Skin of body (tissue), 2 donors: ENCODE measurements around the gene VIP. TPM values are rescaled to one million over a fixed set of nuclear protein-coding genes. Genes with fewer than 3 reads are reported as not detected.

Experiments used
- DNase-seq: peaks from one replicate; lab custom pipeline; 2025; lab: John Stamatoyannopoulos, UW
- total RNA-seq: library from RNA; depleted of rRNA; stranded (reverse); fragments of >200 nt; gene quantifications from one replicate; pipeline ENCODE4 v1.2.3, GENCODE V29; 2014

The VIP gene
- total RNA-seq, 1 donor from 2014 or later = 0.79 TPM

DNA sequence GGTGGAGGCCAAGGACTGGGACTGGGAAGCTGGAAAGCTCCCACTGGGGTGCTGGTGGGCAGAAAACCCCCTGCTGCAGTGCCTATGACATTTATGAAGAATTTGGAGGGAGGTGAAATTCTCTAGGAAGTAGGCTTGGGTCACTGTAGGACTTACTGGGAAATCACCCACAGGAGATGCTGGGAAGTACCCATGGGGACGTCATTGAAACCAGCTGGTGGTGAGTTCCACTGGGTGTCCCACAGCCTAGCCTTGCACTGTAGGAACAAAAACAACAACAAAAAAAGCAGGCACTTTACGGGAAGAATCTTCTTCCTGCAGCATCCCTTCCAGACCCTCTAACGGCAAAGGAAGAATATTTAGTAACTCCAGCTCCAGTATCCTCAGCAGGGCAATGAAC, 26.2 kb downstream of the VIP start:
- DNase-seq = no peak

DNA sequence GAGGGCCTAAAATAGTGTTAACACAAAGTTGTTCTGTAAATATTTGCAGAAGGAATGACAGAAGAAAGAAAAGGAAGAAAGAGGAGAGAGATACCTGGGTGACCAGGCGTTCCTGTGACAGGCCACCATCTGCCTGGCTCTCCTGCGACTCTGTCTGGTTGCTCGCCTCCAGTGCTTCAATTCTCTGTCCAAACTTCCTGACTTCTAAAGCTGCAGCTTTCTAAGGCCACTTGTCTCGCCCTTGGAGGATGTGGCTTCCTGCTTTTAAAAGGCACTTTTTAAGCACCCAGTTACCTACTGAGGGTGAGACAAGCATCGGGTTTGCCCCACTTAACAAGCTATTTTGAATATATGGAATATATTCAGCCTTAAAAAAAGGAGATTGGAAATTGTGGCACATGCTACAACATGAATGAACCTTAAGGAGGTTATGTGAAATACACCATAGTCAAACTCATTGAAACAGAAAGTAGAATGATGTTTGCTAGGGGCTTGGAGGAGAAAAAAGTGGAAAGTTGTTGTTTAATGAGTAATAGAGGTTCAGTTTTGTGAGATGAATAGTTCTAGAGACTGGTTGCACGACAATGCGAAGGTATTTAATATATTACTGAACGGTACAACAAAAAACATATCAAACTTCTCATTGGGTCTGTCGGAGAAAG, 32.8 kb downstream of the VIP start:
- DNase-seq = no peak

GRCh38 chr6:152794696-152795095, 44.1 kb downstream of the VIP start:
- no peak for DNase-seq

- no peak for DNase-seq
These were observed 53.6 kb downstream of the VIP start for GRCh38 chr6:152804150-152804549.

Other genes with a start within 250 kb of the VIP start
- gene SYNE1, start 113.4 kb upstream of the VIP start, total RNA-seq = 155 TPM
- 16.3 TPM for gene MYCT1, start 52.9 kb upstream of the VIP start, total RNA-seq
- 11.4 TPM for gene FBXO5, start 232.2 kb downstream of the VIP start, total RNA-seq